Fibroblast of skin of abdomen (primary cell): ENCODE results near the gene CLBA1.

Experiments
- DNase-seq: peaks from one replicate; pipeline ENCODE4 v3.0.0-alpha.2; 2013

CLBA1 gene

DNA sequence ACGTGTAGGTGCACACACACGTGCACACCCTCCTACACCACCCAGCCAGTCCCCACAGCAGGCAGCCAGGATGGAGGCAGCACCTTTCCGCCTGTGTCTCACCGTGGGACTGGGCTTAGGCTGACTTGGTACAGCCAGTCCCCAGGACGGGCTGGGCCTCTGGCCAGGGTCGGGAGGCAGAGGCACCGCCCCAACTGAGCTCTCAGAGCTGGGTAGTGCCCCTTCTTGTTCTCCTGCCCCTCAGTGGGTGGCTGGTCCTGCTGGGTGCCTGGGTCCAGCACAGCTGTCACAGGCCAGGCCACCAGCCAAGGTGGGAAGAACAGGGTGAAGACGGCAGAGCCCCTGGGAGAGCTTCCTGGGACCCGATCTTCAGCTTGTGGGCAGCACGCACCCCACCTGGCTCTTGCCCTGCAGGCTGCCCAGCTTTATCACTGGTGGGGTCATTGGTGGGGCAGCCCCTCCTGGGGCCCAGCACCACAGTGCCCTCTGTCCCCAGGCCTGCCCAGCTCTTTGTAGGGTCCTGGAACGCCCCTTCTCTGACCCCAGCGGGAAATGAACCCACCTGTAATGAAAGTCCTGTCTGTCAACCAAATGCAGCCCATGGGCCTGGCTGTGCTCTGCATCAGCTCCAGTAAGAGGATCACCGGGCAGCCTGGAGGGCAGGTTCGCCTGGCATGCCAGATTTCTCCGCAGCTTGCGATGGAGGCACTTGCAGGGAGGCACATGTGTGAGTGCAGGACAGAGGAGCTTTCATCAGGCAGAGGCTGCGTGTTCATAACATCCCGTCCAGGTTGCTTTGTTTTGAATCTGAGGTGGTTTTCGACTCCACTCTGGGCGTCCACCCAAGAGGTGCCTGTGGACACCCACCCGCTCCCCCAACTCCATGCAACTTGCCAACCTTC, 20.6 kb downstream of the CLBA1 start:
- no peak for DNase-seq

DNA sequence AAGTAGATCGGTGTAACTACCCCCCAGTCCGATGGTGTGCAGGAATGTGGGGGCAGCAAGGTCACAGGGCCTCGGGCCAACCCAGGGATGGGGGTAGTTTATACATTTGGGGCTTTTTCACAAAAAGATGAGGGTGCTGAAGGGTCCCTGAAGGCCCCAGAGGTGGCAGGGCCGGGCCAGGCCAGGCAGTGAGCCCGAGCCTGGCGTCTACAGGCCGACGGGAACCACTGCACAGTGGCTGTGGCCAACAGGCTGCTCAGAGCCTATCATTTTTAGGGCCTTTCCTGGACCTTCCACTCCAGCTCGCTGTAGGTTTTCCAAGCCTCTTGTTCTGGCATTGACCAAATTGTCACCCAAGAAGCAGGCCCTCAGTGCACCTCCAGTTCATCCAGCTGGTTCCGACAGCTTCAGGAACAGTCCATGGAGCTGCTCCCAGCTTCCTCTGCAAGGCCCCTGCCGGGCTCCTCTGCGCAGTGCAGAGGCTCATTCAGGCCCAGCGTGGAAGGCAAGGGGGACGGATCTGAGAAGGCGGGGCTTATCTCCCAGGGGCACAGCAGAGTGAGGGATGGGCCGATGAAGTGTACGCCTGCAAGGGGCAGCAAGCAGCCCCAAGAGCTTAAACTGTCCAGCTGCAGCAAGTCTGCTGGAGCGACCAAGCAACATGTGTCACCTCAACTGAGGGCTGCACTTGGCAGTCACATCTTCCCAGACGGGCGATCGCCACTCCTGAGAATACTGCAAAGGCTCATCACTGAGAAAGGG, 21.4 kb downstream of the CLBA1 start:
- peak; percentile 5 for DNase-seq

DNA sequence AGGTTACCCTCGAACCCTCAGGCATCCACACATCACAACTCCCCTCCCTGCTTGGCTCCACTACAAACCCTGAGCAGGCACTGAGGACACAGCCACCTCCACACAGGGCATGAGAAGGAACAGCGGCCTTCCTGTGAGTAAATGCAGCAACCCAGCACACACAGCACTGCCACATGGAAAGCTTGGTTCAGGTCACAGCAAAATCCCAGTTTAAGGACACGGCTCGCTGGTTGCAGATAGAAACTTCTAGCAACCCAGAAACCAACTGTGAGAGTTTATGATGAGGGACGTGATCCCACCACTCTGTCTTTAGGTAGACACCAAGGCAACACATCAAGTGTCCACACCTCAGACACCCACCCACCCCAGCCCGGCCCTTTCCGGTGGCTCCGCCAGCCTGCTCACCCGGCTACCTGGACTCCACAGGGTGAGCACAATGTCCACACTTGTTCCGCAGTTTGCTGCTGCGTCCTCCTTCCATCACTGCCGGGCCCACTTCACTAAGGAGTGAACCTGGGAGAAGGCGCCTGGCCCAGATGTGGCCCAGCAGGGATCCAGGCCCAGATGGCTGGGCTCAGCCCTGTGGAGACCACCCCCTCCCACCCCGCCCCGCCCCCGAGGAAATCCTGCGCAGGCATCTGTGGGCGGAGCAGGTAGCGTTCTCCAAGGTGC, 22.1 kb downstream of the CLBA1 start:
- DNase-seq, result no peak

- no peak for DNase-seq
These were observed 24.5 kb downstream of the CLBA1 start for GRCh38 chr14:105010106-105010505.

- DNase-seq, result no peak
These were observed 25.3 kb downstream of the CLBA1 start for GRCh38 chr14:105010891-105011291.

- no peak for DNase-seq
These were observed 25.9 kb downstream of the CLBA1 start for GRCh38 chr14:105011312-105011990.

- DNase-seq, result no peak
These were observed 26.8 kb downstream of the CLBA1 start for GRCh38 chr14:105012171-105012985.

GRCh38 chr14:105013150-105013785, 27.7 kb downstream of the CLBA1 start:
- no peak for DNase-seq

DNA sequence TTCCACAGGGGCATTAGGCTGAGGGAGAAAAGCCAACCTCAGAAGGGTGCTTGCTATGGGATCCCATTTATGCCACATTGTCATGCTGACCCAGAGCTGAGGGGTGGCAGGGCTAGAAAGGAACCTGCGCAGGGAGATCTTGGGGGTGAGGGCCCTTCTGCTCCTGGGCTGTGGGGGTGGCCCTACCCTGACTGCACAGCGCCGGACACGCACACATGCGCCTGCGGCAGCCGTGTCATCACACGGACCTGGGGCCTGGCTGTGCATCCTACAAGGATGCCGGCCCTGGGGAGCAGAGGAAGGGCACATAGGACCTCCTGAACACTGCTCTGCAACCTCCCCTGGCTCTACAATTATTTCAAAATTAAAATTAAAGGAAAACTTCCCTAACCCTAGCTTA, 28.4 kb downstream of the CLBA1 start:
- no peak for DNase-seq

- no peak for DNase-seq
These were observed 29.0 kb downstream of the CLBA1 start for GRCh38 chr14:105014631-105015030.

GRCh38 chr14:105015242-105015641, 29.7 kb downstream of the CLBA1 start:
- no peak for DNase-seq

GRCh38 chr14:105015905-105016304, 30.3 kb downstream of the CLBA1 start:
- no peak for DNase-seq

- DNase-seq, result no peak
These were observed 32.8 kb downstream of the CLBA1 start for GRCh38 chr14:105018414-105018813.

DNA sequence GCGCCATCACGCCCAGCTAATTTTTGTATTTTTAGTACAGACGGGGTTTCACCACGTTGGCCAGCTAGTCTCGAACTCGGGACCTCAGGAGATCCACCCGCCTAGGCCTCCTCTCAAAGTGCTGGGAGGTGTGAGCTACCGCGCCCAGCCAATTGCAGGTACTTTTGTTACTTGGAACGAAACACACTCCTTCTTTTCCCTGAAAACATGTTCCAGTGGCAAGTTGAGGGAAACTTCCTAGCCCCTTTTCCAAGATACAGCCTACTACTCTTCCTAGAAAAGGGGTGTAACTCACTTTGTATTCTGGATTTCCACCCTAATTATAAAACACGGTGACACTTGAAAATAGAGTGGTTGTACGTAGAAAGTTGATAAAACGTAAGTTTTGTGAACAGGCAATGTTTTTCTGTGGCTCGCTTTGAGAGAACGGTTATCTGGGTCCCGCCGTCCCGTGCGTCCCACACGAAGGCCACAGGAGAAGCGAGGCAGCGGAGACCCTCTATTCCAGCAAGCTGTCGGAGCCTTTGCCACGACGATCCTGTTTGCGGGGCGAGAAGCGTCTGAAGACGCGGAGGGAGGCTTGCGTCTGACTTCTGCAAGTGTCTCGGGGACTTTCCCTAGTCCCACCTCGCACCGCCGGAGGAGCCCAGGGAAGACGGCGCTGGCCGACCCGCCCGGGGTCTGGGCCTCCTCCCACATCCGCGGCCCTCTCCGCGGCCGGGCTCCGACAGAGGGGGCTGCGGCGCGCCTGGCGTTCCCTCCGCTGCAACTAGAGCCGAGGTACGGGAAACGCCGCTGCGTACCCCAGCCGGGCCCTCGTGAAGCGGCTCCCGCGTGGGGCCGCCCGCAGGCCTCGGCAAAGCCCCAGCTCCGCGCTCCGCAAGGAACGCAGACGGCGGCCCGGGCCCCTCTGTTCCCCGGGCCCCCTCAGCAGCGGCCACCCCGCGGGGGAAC, 34.5 kb downstream of the CLBA1 start:
- DNase-seq, result peak; percentile 26

- peak; percentile 96 for DNase-seq
These were observed 35.4 kb downstream of the CLBA1 start, which contains the start of gene CDCA4 for GRCh38 chr14:105020815-105021655. Gene CDCA4 (minus strand): TSS chr14:105021083. CDS start chr14:105011929, 9,154 bp downstream.

GRCh38 chr14:105021656-105022275, 36.2 kb downstream of the CLBA1 start:
- peak; percentile 44 for DNase-seq

GRCh38 chr14:105022276-105022670, 36.7 kb downstream of the CLBA1 start:
- DNase-seq, result no peak

DNA sequence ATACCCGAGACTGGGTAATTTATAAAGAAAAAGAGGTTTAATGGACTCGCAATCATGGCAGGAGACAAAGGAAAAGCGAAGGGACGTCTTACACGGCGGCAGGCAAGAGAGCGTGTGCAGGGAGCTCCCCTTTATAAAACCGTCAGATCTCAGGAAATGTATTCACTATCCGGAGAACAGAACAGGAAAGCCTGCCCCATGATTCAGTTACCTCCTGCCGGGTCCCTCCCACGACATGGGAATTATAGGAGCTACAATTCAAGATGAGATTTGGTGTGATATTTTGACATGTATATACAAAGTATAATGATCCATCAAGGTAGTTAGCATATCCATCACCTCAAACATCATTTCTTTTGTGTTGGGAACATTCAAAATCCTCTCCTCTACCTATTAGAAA, 37.6 kb downstream of the CLBA1 start:
- no peak for DNase-seq
